ENCODE data around the gene SPOCK2. TPM values are rescaled to one million over a fixed set of nuclear protein-coding genes. Genes with fewer than 3 reads are reported as not detected.

Gene SPOCK2
- total RNA-seq, 1 donor from 2014 or later = 108 TPM

GRCh38 chr10:72062832-72063702, 25.3 kb downstream of the SPOCK2 start:
- Histone ChIP-seq H3K27ac (no peak overlapping the region), H3K4me1 (no peaks in the 10 kb centered on the region), H3K4me3 (no peak overlapping the region), H3K36me3 (peaks cover 9% of the 10 kb centered on the region), H3K9me3 (no peaks in the 10 kb centered on the region), H3K27me3 (ENCODE audit: low read depth) (no peaks in the 10 kb centered on the region)
- no peak for ATAC-seq
- no peak for DNase-seq
- TF ChIP-seq CTCF (IDR thresholded peaks at IDR 0.05) = no peak
- intact Hi-C loops (cut with DNase I) = no loop called here

GRCh38 chr10:72062382-72062781, 26.0 kb downstream of the SPOCK2 start:
- intact Hi-C loops (cut with DNase I) = no loop called here
- TF ChIP-seq CTCF (IDR thresholded peaks at IDR 0.05) = no peak
- Histone ChIP-seq H3K27me3 (ENCODE audit: low read depth) (no peaks in the 10 kb centered on the region), H3K36me3 (peaks cover 6% of the 10 kb centered on the region), H3K4me1 (no peaks in the 10 kb centered on the region), H3K4me3 (no peak overlapping the region), H3K27ac (no peak overlapping the region), H3K9me3 (no peaks in the 10 kb centered on the region)
- ATAC-seq = no peak
- no peak for DNase-seq

GRCh38 chr10:72061930-72062329, 26.4 kb downstream of the SPOCK2 start:
- Histone ChIP-seq H3K4me3 (no peak overlapping the region), H3K9me3 (no peaks in the 10 kb centered on the region), H3K27ac (no peak overlapping the region), H3K36me3 (peaks cover 4% of the 10 kb centered on the region), H3K4me1 (no peaks in the 10 kb centered on the region), H3K27me3 (ENCODE audit: low read depth) (no peaks in the 10 kb centered on the region)
- no peak for DNase-seq
- intact Hi-C loops (cut with DNase I) = no loop called here
- TF ChIP-seq CTCF (IDR thresholded peaks at IDR 0.05) = no peak
- no peak for ATAC-seq

- intact Hi-C loops (cut with DNase I) = no loop called here
- Histone ChIP-seq H3K9me3 (no peaks in the 10 kb centered on the region), H3K4me3 (no peak overlapping the region), H3K4me1 (no peaks in the 10 kb centered on the region), H3K27me3 (ENCODE audit: low read depth) (no peaks in the 10 kb centered on the region), H3K36me3 (peaks cover 4% of the 10 kb centered on the region), H3K27ac (no peak overlapping the region)
- DNase-seq = no peak
- TF ChIP-seq CTCF (IDR thresholded peaks at IDR 0.05) = no peak
- no peak for ATAC-seq
Measured at GRCh38 chr10:72061491-72061890, 26.9 kb downstream of the SPOCK2 start.

GRCh38 chr10:72059843-72060822, 28.2 kb downstream of the SPOCK2 start:
- no peaks in the 10 kb centered on the region for H3K27me3 ChIP-seq (ENCODE audit: low read depth)
- DNase-seq (no peak), ATAC-seq (no peak)
- H3K36me3 ChIP-seq = no peaks in the 10 kb centered on the region
- TF ChIP-seq CTCF (IDR thresholded peaks at IDR 0.05) = no peak
- no peaks in the 10 kb centered on the region for H3K9me3 ChIP-seq
- no peaks in the 10 kb centered on the region for H3K4me1 ChIP-seq
- intact Hi-C loops (cut with DNase I) = no loop called here
- H3K27ac ChIP-seq = no peak overlapping the region
- H3K4me3 ChIP-seq = no peak overlapping the region

Measured in lower lobe of right lung (tissue), 2 donors.